ENCODE results near the gene ITGA11.

GRCh38 chr15:68442041-68442440 is 10.1 kb upstream of the ITGA11 start:
- TF ChIP-seq CTCF (conservative IDR thresholded peaks at IDR 0.05 in 1 of 2, IDR thresholded peaks at IDR 0.05 in 1 of 2; ENCODE audit: low read depth in 1 of 2, low read length in 2 of 2) = no peak
- TF ChIP-seq EZH2 (IDR thresholded peaks at IDR 0.05; ENCODE audit: low read length, missing control alignments) = no peak

Data from fibroblast of lung (primary cell).